Spleen (tissue), 11 donors: ENCODE data around the gene PLCD1. TPM values are rescaled to one million over a fixed set of nuclear protein-coding genes. Genes with fewer than 3 reads are reported as not detected.

Experiments
- DNase-seq: peaks from one replicate; pipeline ENCODE4 v3.0.0-alpha.2; 2020
- H3K27ac ChIP-seq, 8 donors: fragments of 200-600 bp; sonication (generic) in 7 of 8; 1 replicate in 4 of 8; 2 replicates in 4 of 8; pipeline versions ENCODE4 v1.5.0 to v1.8.0; 2016 to 2021; ENCODE audit warnings: inconsistent platforms in 4 of 8, mild to moderate bottlenecking in 4 of 8, moderate library complexity in 1 of 8
- H3K27me3 ChIP-seq, 7 donors: fragments of 200-600 bp; sonication (generic) in 6 of 7; replicated peaks in 1 of 7; 1 replicate in 4 of 7; 2 replicates in 3 of 7; pipeline versions ENCODE4 v1.5.0 to v1.8.0; 2016 to 2021; ENCODE audit warnings: inconsistent platforms in 3 of 7, mild to moderate bottlenecking in 1 of 7
- H3K36me3 ChIP-seq, 6 donors: fragments of 200-600 bp; sonication (generic) in 5 of 6; 1 replicate in 4 of 6; 2 replicates in 2 of 6; pipeline versions ENCODE4 v1.5.0 to v1.8.0; 2016 to 2021; ENCODE audit warnings: inconsistent platforms in 2 of 6
- H3K4me1 ChIP-seq, 6 donors: fragments of 200-600 bp; sonication (generic) in 5 of 6; 1 replicate in 3 of 6; 2 replicates in 3 of 6; pipeline versions ENCODE4 v1.5.0 to v1.8.0; 2016 to 2021; ENCODE audit warnings: inconsistent platforms in 3 of 6
- H3K4me3 ChIP-seq, 8 donors: fragments of 200-600 bp; sonication (generic) in 7 of 8; 1 replicate in 4 of 8; 2 replicates in 4 of 8; pipeline versions ENCODE4 v1.5.0 to v1.8.0; 2016 to 2021; ENCODE audit warnings: inconsistent platforms in 4 of 8, mild to moderate bottlenecking in 4 of 8, moderate library complexity in 2 of 8
- H3K9me3 ChIP-seq, 8 donors: fragments of 200-600 bp; sonication (generic) in 7 of 8; 1 replicate in 4 of 8; 2 replicates in 4 of 8; pipeline versions ENCODE4 v1.5.0 to v1.8.0; 2016 to 2021; ENCODE audit warnings: inconsistent platforms in 4 of 8
- POLR2A ChIP-seq, 3 donors: fragments of 450-650 bp; IDR thresholded peaks; one replicate each; pipeline ENCODE4 v1.5.1; 2017; ENCODE audit warnings: antibody characterized with exemption in 3 of 3, mild to moderate bottlenecking in 1 of 3
- POLR2AphosphoS5 ChIP-seq, 3 donors: sonication (generic); formaldehyde crosslinking; IDR thresholded peaks; one replicate each; pipeline ENCODE4 v1.5.1; 2017; ENCODE audit warnings: antibody characterized with exemption in 3 of 3
- WGBS, 5 donors: extraction: QIAGEN DNeasy Blood & Tissue Kit in 3 of 5; methylation state at CpG; one replicate each; pipeline versions ENCODE4 v1.1.5 to v1.1.7; 2013 to 2018; 5-methylcytosine and 5-hydroxymethylcytosine counted together
- intact Hi-C: fragments of 100-400 bp; cut with DNase I; formaldehyde crosslinking; loops from one replicate; pipeline ENCODE4 v1.15.0; 2023; ENCODE audit warnings: low total_unique reads
- polyA plus RNA-seq, 3 donors: library from polyadenylated mRNA; stranded (reverse); fragments of 200-250 nt; gene quantifications; one replicate each; pipeline ENCODE4 v1.2.1, GENCODE V29; 2013
- total RNA-seq, 7 donors: library from RNA; depleted of rRNA in 3 of 7; stranded (reverse); fragments of >200 nt in 3 of 7; fragmentation: NEBNext Ultra II Directional in 4 of 7; extraction: Animal tissue kit (Norgen Biotek cat#: 25700) in 4 of 7; gene quantifications; one replicate each; pipeline versions ENCODE4 v1.1.0 to v1.2.1, GENCODE V29; 2016 to 2021
- TF ChIP-seq, protein P1 (sequence below), 11 experiments: fragments of 200-600 bp in 7 of 11; fragments of 450-650 bp in 4 of 11; sonication (generic) in 4 of 11; IDR thresholded peaks in 8 of 11; conservative IDR thresholded peaks in 3 of 11; 1 replicate in 7 of 11; 2 replicates in 4 of 11; pipeline versions ENCODE4 v1.4.0 to v1.8.0; 2016 to 2021; ENCODE audit warnings: antibody characterized with exemption in 11 of 11, inconsistent platforms in 4 of 11, mild to moderate bottlenecking in 1 of 11
- donor health status: healthy with polysubstance abuse.
- donor health status: DM: no; HTN: no; CAD: no; lungs with moderate emphysema.
- donor health status: DM: no; HTN: no; CAD: no.
- donor health status: Bipolar disorder and iron deficiency.
- donor health status: healthy.
- donor health status: DM: no; HTN: no; CAD: no.
- donor health status: DM: yes; HTN: yes; CAD: no.

PLCD1 gene
- total and polyA plus RNA-seq, 10 donors, result 11.8 to 24.0 (median 18.8) TPM

DNA sequence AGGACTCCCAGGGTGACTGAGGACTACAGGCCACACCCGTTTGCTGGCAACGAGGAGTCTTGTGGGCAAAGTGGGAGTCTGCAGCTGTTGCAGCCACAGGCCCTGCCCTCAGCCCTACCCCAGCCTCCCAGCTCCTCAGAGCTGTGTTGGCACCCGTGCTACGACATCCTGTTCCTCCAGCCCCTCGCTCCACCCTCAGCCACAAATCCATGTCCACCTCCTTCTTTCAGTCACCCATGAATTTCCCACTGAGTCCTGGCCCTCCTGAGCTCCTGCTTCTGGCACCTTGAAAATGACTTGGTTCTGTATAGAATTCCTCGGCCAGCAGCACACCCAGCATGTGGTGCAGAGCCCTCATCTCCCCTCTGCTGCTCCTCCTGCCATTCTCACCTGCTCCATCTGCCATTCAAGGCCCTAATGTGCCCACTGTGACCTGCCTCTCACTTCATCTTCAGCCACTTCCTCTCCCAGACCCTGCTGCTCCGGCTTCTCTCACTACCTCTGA, 59.8 kb downstream of the PLCD1 start:
- TF ChIP-seq, protein P1, sequence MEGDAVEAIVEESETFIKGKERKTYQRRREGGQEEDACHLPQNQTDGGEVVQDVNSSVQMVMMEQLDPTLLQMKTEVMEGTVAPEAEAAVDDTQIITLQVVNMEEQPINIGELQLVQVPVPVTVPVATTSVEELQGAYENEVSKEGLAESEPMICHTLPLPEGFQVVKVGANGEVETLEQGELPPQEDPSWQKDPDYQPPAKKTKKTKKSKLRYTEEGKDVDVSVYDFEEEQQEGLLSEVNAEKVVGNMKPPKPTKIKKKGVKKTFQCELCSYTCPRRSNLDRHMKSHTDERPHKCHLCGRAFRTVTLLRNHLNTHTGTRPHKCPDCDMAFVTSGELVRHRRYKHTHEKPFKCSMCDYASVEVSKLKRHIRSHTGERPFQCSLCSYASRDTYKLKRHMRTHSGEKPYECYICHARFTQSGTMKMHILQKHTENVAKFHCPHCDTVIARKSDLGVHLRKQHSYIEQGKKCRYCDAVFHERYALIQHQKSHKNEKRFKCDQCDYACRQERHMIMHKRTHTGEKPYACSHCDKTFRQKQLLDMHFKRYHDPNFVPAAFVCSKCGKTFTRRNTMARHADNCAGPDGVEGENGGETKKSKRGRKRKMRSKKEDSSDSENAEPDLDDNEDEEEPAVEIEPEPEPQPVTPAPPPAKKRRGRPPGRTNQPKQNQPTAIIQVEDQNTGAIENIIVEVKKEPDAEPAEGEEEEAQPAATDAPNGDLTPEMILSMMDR (IDR thresholded peaks at IDR 0.05 in 8 of 11, conservative IDR thresholded peaks at IDR 0.05 in 3 of 11), result no peak
- peak in 1 of 3 donors; percentile 3 for TF ChIP-seq POLR2AphosphoS5 (IDR thresholded peaks at IDR 0.05)
- no peak for TF ChIP-seq POLR2A (IDR thresholded peaks at IDR 0.05)
- H3K4me3 ChIP-seq, result no peak overlapping the region
- H3K36me3 ChIP-seq, result peaks cover 0 to 31% (median 0%) of the 10 kb centered on the region in 6 donors
- 46 to 64% (median 47%) methylated on average over 7 of the region's 7 CpGs for WGBS, 5 donors
- intact Hi-C loops, result loop anchor here (5.0 kb wide), 1 partner anchor 112 kb away; no protein-coding TSS in a partner anchor
- H3K4me1 ChIP-seq, result peaks cover 9 to 50% (median 34%) of the 10 kb centered on the region in 6 donors
- H3K27ac ChIP-seq, result peak overlapping the region; percentile 5 to 83 (median 68)
- no peaks in the 10 kb centered on the region for H3K9me3 ChIP-seq
- DNase-seq, result no peak
- no peaks in the 10 kb centered on the region for H3K27me3 ChIP-seq

DNA sequence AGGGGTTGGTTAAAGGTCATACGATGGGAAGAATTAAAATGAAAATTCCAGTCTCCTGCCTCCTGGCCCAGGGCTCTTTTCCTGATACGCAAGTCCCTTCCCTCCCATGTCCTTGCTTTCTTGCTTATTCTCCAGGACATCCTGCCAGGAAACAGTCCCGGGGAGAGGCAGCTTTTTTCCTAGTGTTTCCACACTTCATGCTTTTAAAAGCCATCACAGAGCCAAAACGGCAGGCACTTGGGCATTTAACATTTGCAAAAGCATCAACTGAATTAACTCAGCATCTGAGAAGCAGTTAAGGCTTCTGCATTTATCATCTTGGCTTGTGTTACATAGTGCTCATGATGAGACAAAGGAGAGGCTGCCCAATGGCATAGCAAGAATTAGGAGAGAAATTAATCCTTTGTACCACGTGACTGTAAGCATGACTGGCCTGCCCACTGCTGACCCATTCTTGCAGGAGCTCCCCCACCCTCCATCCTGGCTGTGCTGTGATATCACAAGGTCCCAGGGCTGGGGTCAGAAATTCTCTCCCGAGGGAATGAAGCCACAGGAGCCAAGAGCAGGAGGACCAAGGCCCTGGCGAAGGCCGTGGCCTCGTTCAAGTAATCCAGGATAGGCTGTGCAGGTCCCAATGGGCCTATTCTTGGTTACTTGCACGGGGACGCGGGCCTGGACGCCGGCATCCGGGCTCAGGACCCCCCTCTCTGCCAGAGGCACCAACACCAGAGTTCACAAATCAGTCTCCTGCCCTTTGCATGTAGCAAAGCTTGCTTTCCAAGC, 60.4 kb downstream of the PLCD1 start:
- no peaks in the 10 kb centered on the region for H3K27me3 ChIP-seq
- H3K4me3 ChIP-seq, result no peak overlapping the region
- H3K9me3 ChIP-seq, result no peaks in the 10 kb centered on the region
- H3K27ac ChIP-seq, result peak overlapping the region; percentile 5 to 83 (median 68)
- peaks cover 0 to 27% (median 0%) of the 10 kb centered on the region in 6 donors for H3K36me3 ChIP-seq
- H3K4me1 ChIP-seq, result peaks cover 9 to 46% (median 32%) of the 10 kb centered on the region in 6 donors
- WGBS, 5 donors, result 59 to 78% (median 70%) methylated on average over 9 to 15 of the region's 15 CpGs
- intact Hi-C loops, result loop anchor here (5.0 kb wide), 1 partner anchor 112 kb away; no protein-coding TSS in a partner anchor
- no peak for DNase-seq
- TF ChIP-seq POLR2AphosphoS5 (IDR thresholded peaks at IDR 0.05) (peak in 2 of 3 donors; percentile 40 to 48), POLR2A (IDR thresholded peaks at IDR 0.05) (no peak)
- TF ChIP-seq, protein P1 (IDR thresholded peaks at IDR 0.05 in 8 of 11, conservative IDR thresholded peaks at IDR 0.05 in 3 of 11), result no peak

DNA sequence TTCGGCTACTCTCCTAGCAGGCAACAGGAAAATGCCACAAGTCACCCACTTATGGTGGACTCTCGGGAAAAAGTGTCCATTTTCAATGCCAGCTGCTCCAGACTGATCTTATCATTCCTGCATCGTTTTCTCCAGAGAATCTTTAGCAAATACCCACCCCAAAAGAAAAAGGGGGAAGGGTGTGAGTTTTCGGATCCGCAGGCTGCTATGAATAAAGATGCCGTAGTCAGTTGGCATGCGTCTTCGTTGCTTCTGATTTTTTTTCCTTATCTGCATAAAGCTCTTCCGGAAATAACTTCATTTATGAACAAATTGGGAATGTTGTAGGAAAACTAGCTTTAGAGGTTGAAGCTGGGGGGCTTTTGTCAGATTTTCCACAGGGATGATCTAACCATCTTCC, 61.2 kb downstream of the PLCD1 start:
- no peak for DNase-seq
- no peaks in the 10 kb centered on the region for H3K9me3 ChIP-seq
- H3K36me3 ChIP-seq, result peaks cover 0 to 22% (median 0%) of the 10 kb centered on the region in 6 donors
- intact Hi-C loops, result loop anchor here (5.0 kb wide), 1 partner anchor 111 kb away; no protein-coding TSS in a partner anchor
- peaks cover 9 to 49% (median 31%) of the 10 kb centered on the region in 6 donors for H3K4me1 ChIP-seq
- TF ChIP-seq POLR2AphosphoS5 (IDR thresholded peaks at IDR 0.05) (no peak), POLR2A (IDR thresholded peaks at IDR 0.05) (no peak)
- TF ChIP-seq, protein P1 (IDR thresholded peaks at IDR 0.05 in 8 of 11, conservative IDR thresholded peaks at IDR 0.05 in 3 of 11), result no peak
- no peaks in the 10 kb centered on the region for H3K27me3 ChIP-seq
- no peak overlapping the region for H3K4me3 ChIP-seq
- H3K27ac ChIP-seq, result peak overlapping the region; percentile 5 to 83 (median 68)
- WGBS, 5 donors, result 70 to 81% (median 72%) methylated on average over 9 of the region's 9 CpGs
